Measurements from ENCODE around the gene STK25.

Gene STK25

DNA sequence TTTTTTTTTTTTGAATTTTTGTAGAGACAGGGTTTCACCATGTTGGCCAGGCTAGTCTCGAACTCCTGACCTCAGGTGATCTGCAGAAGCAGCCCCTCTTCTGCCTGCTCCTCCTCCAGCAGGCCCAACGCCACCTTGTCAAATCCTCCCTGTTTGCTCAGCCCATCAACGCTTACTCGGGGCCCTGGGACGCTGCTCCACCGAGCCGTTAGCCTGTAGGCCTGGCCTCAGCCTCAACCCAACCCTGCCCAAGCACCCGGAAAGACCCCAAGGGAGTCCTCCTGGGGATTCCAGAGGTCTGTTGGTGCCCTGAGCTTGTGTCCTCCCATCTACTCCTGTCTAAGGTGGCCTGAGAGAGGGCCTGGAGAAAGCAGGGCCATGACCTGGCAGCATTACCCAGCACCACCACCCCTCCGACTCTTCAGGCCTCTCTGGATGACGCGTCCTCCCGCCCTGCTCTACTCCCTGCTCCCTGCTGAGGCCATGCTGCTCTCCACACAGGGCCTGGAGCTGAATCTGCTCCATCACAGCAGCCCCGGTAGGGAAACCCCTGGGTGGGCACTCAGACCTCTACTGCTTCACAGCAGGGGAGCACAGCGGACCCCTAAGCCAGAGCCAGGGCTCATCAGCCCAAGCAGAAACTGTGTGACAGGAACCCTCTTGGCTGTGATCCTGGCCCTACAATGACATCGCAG is 3.2 kb downstream of the STK25 start:
- CTCF ChIA-PET, result interaction anchor here (1.4 kb wide), 1 partner anchor 53 kb away, joined by 3 read pairs; the partner anchor contains the start of gene BOK
- POLR2A ChIA-PET, result interaction anchor here (1.0 kb wide), 1 partner anchor 55 kb away, joined by 3 read pairs; no protein-coding TSS in a partner anchor
- TF ChIP-seq, protein P1, sequence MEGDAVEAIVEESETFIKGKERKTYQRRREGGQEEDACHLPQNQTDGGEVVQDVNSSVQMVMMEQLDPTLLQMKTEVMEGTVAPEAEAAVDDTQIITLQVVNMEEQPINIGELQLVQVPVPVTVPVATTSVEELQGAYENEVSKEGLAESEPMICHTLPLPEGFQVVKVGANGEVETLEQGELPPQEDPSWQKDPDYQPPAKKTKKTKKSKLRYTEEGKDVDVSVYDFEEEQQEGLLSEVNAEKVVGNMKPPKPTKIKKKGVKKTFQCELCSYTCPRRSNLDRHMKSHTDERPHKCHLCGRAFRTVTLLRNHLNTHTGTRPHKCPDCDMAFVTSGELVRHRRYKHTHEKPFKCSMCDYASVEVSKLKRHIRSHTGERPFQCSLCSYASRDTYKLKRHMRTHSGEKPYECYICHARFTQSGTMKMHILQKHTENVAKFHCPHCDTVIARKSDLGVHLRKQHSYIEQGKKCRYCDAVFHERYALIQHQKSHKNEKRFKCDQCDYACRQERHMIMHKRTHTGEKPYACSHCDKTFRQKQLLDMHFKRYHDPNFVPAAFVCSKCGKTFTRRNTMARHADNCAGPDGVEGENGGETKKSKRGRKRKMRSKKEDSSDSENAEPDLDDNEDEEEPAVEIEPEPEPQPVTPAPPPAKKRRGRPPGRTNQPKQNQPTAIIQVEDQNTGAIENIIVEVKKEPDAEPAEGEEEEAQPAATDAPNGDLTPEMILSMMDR (IDR thresholded peaks at IDR 0.05; ENCODE audit: insufficient read depth, low read length, missing control alignments), result no peak
- no peak overlapping the region for H3K4me3 ChIP-seq (ENCODE audit: low read depth, low read length)
- no peak for DNase-seq (ENCODE audit: low read depth, low spot score)

DNA sequence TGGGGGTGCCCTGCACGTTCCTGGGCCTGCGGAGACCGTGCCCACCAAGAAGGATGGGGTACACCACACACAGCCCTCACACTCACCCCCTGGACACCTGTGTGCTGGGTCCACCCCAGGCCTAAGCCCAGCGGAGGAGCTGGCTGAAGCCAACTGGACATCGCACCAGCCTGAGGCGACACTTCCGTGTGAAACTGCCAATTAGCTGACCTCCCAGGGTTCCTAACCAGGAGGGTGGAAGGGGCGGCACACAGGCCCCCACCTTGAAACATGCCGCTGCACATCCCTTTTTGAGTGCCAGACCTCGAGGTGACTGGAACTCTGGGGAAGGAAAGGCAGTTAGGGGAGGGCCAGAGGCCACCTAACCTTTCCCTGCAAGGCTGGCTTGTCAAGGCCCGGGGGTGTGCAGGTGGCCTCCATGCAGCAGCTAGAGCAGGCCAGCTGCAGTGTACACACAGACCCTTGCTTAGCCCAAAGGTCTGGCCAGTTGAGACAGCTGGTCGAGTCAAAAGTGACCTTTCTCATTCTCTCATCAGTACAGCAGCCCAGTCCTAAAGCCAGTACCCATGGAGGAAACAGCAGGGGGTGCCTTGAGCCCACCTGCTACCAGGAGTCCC is 4.5 kb downstream of the STK25 start:
- ChIA-PET CTCF (interaction anchor here (1.0 to 1.4 kb wide), 3 partner anchors 24 to 155 kb away, joined by 3 to 5 read pairs (median 4); partner anchors contain the start of gene BOK), POLR2A (no interaction called here)
- H3K4me3 ChIP-seq (ENCODE audit: low read depth, low read length), result no peak overlapping the region
- no peak for DNase-seq (ENCODE audit: low read depth, low spot score)
- TF ChIP-seq, protein P1 (IDR thresholded peaks at IDR 0.05; ENCODE audit: insufficient read depth, low read length, missing control alignments), result no peak

DNA sequence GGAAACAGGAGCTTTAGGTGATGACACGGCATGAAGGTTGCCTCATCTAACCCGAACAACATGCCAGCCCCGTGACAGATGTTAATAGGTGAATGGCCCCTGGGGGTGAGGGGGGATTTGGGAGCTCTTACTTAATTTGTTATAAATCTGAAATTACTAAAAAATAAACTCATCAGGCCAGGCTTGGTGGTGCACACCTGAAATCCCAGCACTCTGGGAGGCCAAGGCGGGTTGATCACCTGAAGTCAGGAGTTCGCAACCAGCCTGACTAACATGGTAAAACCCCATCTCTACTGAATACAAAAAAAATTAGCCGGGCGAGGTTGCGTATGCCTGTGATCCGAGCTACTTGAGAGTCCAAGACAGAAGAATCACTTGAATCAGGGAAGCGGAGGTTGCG is 6.1 kb downstream of the STK25 start:
- ChIA-PET CTCF (interaction anchor here (1.1 to 1.4 kb wide), 2 partner anchors 108 to 156 kb away, joined by 3 to 6 read pairs; no protein-coding TSS in a partner anchor), POLR2A (interaction anchor here (0.8 kb wide), 1 partner anchor 135 kb away, joined by 3 read pairs; the partner anchor contains the start of gene THAP4)
- TF ChIP-seq, protein P1 (IDR thresholded peaks at IDR 0.05; ENCODE audit: insufficient read depth, low read length, missing control alignments), result no peak
- H3K4me3 ChIP-seq (ENCODE audit: low read depth, low read length), result no peak overlapping the region
- no peak for DNase-seq (ENCODE audit: low read depth, low spot score)

DNA sequence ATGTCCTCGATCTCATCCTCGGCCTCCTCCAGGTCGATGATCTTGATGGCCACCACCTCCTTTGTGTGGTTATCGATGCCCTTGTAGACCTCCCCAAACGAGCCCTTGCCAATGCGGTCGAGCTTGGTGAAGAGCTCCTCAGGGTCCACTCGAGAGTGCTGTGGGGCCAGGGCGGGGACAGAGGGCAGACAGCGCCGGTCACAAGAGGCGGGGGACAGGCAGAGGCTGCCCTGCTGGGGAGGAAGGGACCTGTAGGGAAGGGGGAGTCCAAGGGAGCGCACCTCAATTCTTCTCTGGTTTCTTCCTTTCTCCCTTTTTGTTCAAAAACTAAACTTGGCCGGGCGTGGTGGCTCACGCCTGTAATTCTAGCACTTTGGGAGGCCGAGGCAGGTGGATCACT is 6.8 kb downstream of the STK25 start:
- CTCF ChIA-PET, result interaction anchor here (1.1 to 1.4 kb wide), 2 partner anchors 109 to 157 kb away, joined by 3 to 6 read pairs; no protein-coding TSS in a partner anchor
- H3K4me3 ChIP-seq (ENCODE audit: low read depth, low read length), result no peak overlapping the region
- POLR2A ChIA-PET, result interaction anchor here (0.8 kb wide), 1 partner anchor 135 kb away, joined by 3 read pairs; the partner anchor contains the start of gene THAP4
- DNase-seq (ENCODE audit: low read depth, low spot score), result no peak
- TF ChIP-seq, protein P1 (IDR thresholded peaks at IDR 0.05; ENCODE audit: insufficient read depth, low read length, missing control alignments), result no peak

DNA sequence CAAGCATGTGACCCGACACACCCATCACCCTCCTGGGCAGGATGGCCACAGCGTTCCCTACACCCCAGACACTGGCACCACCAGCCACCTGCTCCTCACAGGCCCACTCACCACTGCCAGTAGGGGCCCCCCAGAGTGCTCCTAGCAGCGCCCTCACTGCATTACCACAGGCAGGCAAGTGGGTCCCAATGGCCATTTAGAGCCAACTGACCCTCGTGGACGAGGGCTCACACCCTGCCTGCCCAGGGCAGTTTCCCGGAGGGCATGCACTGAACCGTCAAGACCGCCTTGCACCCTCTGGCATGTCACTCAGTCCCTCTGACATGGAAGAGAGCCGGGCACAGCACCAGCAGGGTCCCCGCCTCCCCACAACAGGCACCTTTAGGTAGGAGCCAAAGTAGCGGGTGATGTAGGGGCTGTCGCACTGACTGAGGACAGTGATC is 7.3 kb downstream of the STK25 start:
- no peak overlapping the region for H3K4me3 ChIP-seq (ENCODE audit: low read depth, low read length)
- POLR2A ChIA-PET, result no interaction called here
- CTCF ChIA-PET, result no interaction called here

More for the DNA sequence above, 7.3 kb downstream of the STK25 start:
- no peak for DNase-seq (ENCODE audit: low read depth, low spot score)
- TF ChIP-seq, protein P1 (IDR thresholded peaks at IDR 0.05; ENCODE audit: insufficient read depth, low read length, missing control alignments), result no peak
